Heart right ventricle (tissue), 16 donors: ENCODE results near the gene IFFO2. TPM values are rescaled to one million over a fixed set of nuclear protein-coding genes. Genes with fewer than 3 reads are reported as not detected.

ENCODE experiments used
- ATAC-seq, 8 donors: fragments of 200-7000 bp; cut with Tn5 transposase; one replicate each; pipeline ENCODE4 v1.9.1; 2020; ENCODE audit warnings: mild to moderate bottlenecking in 8 of 8, moderate library complexity in 8 of 8, moderate number of reproducible peaks in 1 of 8
- DNase-seq, 2 donors: peaks; one replicate each; pipeline ENCODE4 v3.0.0-alpha.2; 2020
- H3K27ac ChIP-seq, 10 donors: fragments of 200-600 bp; sonication (generic) in 2 of 10; one replicate each; pipeline versions ENCODE4 v1.5.0 to v1.8.0; 2020 to 2022; ENCODE audit warnings: mild to moderate bottlenecking in 3 of 10
- H3K27me3 ChIP-seq, 7 donors: fragments of 200-600 bp; one replicate each; pipeline ENCODE4 v1.8.0; 2021 to 2022; ENCODE audit warnings: mild to moderate bottlenecking in 2 of 7
- H3K36me3 ChIP-seq, 9 donors: fragments of 200-600 bp; sonication (generic) in 1 of 9; one replicate each; pipeline versions ENCODE4 v1.5.0 to v1.8.0; 2020 to 2022; ENCODE audit warnings: mild to moderate bottlenecking in 2 of 9
- H3K4me1 ChIP-seq, 9 donors: fragments of 200-600 bp; sonication (generic) in 1 of 9; one replicate each; pipeline versions ENCODE4 v1.5.0 to v1.8.0; 2020 to 2022; ENCODE audit warnings: mild to moderate bottlenecking in 4 of 9
- H3K4me3 ChIP-seq, 10 donors: fragments of 200-600 bp; sonication (generic) in 2 of 10; one replicate each; pipeline versions ENCODE4 v1.5.0 to v1.8.0; 2020 to 2022; ENCODE audit warnings: mild to moderate bottlenecking in 7 of 10, moderate library complexity in 2 of 10
- H3K9me3 ChIP-seq, 11 donors: fragments of 200-600 bp in 10 of 11; sonication (generic) in 2 of 11; one replicate each; pipeline versions ENCODE4 v1.5.0 to v1.8.0; 2013 to 2022; ENCODE audit warnings: mild to moderate bottlenecking in 2 of 11, control low read depth in 1 of 11, moderate library complexity in 1 of 11
- CTCF ChIP-seq, 9 donors: fragments of 200-600 bp; sonication (generic) in 2 of 9; IDR thresholded peaks; one replicate each; pipeline versions ENCODE4 v1.5.0 to v1.8.0; 2021 to 2022; ENCODE audit warnings: antibody characterized with exemption in 9 of 9, mild to moderate bottlenecking in 5 of 9, moderate library complexity in 1 of 9
- WGBS, 2 donors: extraction: QIAGEN DNeasy Blood & Tissue Kit; methylation state at CpG; one replicate each; pipeline ENCODE4 v1.1.7; 2013; ENCODE audit warnings: inconsistent platforms in 1 of 2; 5-methylcytosine and 5-hydroxymethylcytosine counted together
- intact Hi-C, 10 donors: fragments of 100-400 bp; cut with DNase I; formaldehyde crosslinking; loops; one replicate each; pipeline versions ENCODE4 v1.11.1 to v1.14.2; 2022
- polyA plus RNA-seq, 2 donors: library from polyadenylated mRNA; stranded (reverse); fragments of 200-250 nt; gene quantifications; one replicate each; pipeline ENCODE4 v1.2.3, GENCODE V29; 2013
- total RNA-seq, 10 donors: library from RNA; stranded (reverse); fragmentation: NEBNext Ultra II Directional in 3 of 10; extraction: Animal tissue kit (Norgen Biotek cat#: 25700) in 3 of 10; gene quantifications; one replicate each; pipeline versions ENCODE4 v1.2.1 to v1.2.4, GENCODE V29; 2021 to 2023
- donor health status: Arrhythmogenic right ventricular cardiomyopathy.
- donor health status: ischemic (EF 13 %, LVEDD 7.1; RV severe dilation, severe dysfunction).
- donor health status: healthy with polysubstance abuse.
- donor health status: DM: no; HTN: yes; CAD: no.
- donor health status: DM: no; HTN: no; CAD: no.
- donor health status: ischemic (EF 25% LVEDD 6.9; RV normal size, moderate dysfunction).
- donor health status: ischemic (EF 25% LVEDD 5.7; RV mildly dilated, moderate dysfunction).
- donor health status: healthy.
- donor health status: DM: yes; HTN: yes; CAD: no.
- donor health status: Ischemic cardiomyopathy.
- donor health status: ischemic (EF 35%, LVEDD 5.7; RV mildly dilated, moderate dysfunction).
- donor health status: nonischemic (EF 11% LVEDD 7.7; RV severe dilation, severe dysfunction).
- donor health status: DM: yes; HTN: yes; CAD: no.
- donor health status: PGD.
- donor health status: ischemic (EF 29% LVEDD 5.4; RV normal size, mild dysfunction).
- donor health status: nonischemic (EF 23%, LVEDD 6.1; RV moderate dilation, normal function).

Gene IFFO2
- total and polyA plus RNA-seq, 12 donors: 2.2 to 8.2 (median 4.6) TPM

GRCh38 chr1:18973446-18973955, 17.0 kb upstream of the IFFO2 start:
- DNase-seq: no peak
- Histone ChIP-seq H3K9me3 (no peaks in the 10 kb centered on the region), H3K4me3 (no peak overlapping the region), H3K4me1 (peaks cover 0 to 14% (median 4%) of the 10 kb centered on the region in 9 donors), H3K27ac (no peak overlapping the region), H3K36me3 (no peaks in the 10 kb centered on the region), H3K27me3 (peaks cover 0 to 6% (median 0%) of the 10 kb centered on the region in 7 donors)
- 66 to 79% methylated on average over 7 of the region's 7 CpGs for WGBS, 2 donors
- intact Hi-C loops: loop anchor here in 4 of 10 donors (5.0 to 10.0 kb wide), 2 partner anchors 66 to 121 kb away; no protein-coding TSS in a partner anchor
- ATAC-seq: no peak
- no peak for TF ChIP-seq CTCF (IDR thresholded peaks at IDR 0.05)

GRCh38 chr1:18972991-18973390, 16.5 kb upstream of the IFFO2 start:
- Histone ChIP-seq H3K27me3 (peaks cover 0 to 9% (median 0%) of the 10 kb centered on the region in 7 donors), H3K4me1 (peaks cover 0 to 14% (median 4%) of the 10 kb centered on the region in 9 donors), H3K9me3 (no peaks in the 10 kb centered on the region), H3K4me3 (no peak overlapping the region), H3K36me3 (no peaks in the 10 kb centered on the region), H3K27ac (no peak overlapping the region)
- WGBS, 2 donors: 45 to 50% methylated on average over 7 of the region's 7 CpGs
- no peak for DNase-seq
- TF ChIP-seq CTCF (IDR thresholded peaks at IDR 0.05): no peak
- intact Hi-C loops: loop anchor here in 4 of 10 donors (5.0 to 10.0 kb wide), 2 partner anchors 66 to 122 kb away; no protein-coding TSS in a partner anchor
- ATAC-seq: peak in 4 of 8 donors; percentile 45 to 62 (median 52)

- no peaks in the 10 kb centered on the region for H3K9me3 ChIP-seq
- TF ChIP-seq CTCF (IDR thresholded peaks at IDR 0.05): peak in 8 of 9 donors; percentile 10 to 65 (median 42)
- ATAC-seq (peak in 3 of 8 donors; percentile 37 to 53 (median 42)), DNase-seq (no peak)
- 22 to 23% methylated on average over 2 of the region's 2 CpGs for WGBS, 2 donors
- H3K4me3 ChIP-seq: no peak overlapping the region
- no peaks in the 10 kb centered on the region for H3K36me3 ChIP-seq
- H3K27me3 ChIP-seq: peaks cover 0 to 9% (median 0%) of the 10 kb centered on the region in 7 donors
- H3K27ac ChIP-seq: no peak overlapping the region
- intact Hi-C loops: loop anchor here in 4 of 10 donors (5.0 to 10.0 kb wide), 2 partner anchors 65 to 122 kb away; no protein-coding TSS in a partner anchor
- H3K4me1 ChIP-seq: peaks cover 0 to 14% (median 4%) of the 10 kb centered on the region in 9 donors
Observed at GRCh38 chr1:18972531-18972930, 16.1 kb upstream of the IFFO2 start.

DNA sequence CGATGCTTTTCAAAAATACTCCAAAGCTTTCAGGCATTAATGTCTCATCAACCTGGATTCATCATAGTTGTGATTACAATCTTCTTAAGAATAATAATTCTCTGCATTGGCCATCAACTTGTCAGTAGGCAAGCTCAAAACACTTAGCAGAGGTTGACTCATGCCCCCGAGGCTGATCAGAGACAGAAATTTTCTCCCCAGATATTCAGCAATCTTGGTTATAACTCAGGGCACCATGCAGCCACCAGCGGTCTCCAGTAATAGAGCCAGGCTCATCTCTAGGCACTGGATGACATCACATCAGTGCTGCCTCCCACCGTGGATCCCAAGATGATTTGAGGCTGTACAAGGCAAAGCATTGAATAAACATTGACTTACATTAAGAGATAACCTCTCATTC, 14.3 kb upstream of the IFFO2 start:
- Histone ChIP-seq H3K27ac (no peak overlapping the region), H3K36me3 (no peaks in the 10 kb centered on the region), H3K4me3 (no peak overlapping the region), H3K9me3 (no peaks in the 10 kb centered on the region), H3K27me3 (peaks cover 0 to 9% (median 0%) of the 10 kb centered on the region in 7 donors), H3K4me1 (peaks cover 0 to 14% (median 4%) of the 10 kb centered on the region in 9 donors)
- no peak for ATAC-seq
- 64 to 66% methylated on average over 4 of the region's 4 CpGs for WGBS, 2 donors
- TF ChIP-seq CTCF (IDR thresholded peaks at IDR 0.05): no peak
- DNase-seq: no peak
- intact Hi-C loops: loop anchor here in 4 of 10 donors (5.0 to 10.0 kb wide), 2 partner anchors 63 to 124 kb away; no protein-coding TSS in a partner anchor
